Inferior parietal cortex (tissue), 1 donor: ENCODE data around the gene PRR5.
A peak's percentile ranks its signal among the peaks of the same experiment; 100 is the strongest.

Experiments used
- DNase-seq: peaks from one replicate; pipeline ENCODE4 v3.0.0-alpha.2; 2016; ENCODE audit errors: extremely low spot score

Gene PRR5

DNA sequence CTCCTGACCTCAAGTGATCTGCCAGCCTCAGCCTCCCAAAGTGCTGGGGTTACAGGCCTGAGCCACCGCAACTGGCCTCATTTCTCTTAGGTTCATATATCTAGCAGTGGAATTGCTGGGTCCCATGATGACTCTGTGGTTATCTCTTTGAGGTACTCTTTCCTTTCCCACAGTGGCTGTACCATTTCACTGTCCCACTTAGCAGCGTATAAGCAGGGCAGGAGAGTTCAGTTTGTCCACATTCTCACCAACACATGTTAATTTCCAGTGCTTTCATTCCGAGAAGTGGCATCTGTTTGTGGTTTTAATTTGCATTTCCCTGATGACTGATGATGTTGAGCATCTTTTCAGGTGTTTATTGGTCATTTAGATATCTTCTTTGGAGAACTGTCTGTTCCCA lies 16.4 kb downstream of the PRR5 start:
- no peak for DNase-seq

GRCh38 chr22:44719586-44720368 lies 17.8 kb downstream of the PRR5 start:
- DNase-seq = no peak

DNA sequence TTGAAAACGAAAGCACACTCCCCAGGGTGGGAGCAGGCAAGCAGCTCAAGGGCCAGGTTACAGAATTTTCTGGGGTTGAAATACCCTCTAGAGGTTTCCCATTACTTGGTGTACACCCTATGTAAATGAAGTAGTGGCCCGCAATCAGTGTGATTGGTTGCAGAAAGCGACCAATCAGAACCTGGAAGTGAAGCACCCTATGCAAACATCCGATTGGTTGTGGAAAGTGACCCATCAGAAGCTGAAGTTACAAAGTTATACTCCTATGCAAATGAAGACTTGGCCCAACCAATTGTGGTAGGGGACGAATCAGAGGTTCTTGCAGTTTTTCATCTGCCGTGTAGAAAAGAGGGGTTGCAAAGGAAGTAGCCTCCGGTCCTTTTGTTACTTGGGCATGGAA lies 19.2 kb downstream of the PRR5 start:
- DNase-seq = no peak

DNA sequence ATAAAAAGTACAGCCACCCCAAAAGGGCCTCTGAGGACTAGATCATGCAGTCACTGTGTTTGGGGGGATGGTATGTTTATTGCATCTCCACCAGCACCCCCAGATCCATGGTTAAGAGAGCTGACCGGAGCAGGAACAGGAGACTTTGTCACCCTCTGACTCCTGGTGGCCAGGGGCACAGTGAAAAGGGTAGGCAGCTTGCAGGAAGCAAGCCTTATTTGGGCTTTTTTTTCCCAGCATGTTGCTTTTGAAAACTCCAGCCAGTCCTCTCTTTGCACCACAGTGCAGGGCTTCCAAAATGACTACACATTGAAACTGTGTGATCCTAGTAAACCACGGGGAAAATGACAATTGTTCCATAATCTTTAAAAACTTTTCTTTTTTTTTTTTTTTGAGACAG lies 20.6 kb downstream of the PRR5 start:
- DNase-seq = no peak

DNA sequence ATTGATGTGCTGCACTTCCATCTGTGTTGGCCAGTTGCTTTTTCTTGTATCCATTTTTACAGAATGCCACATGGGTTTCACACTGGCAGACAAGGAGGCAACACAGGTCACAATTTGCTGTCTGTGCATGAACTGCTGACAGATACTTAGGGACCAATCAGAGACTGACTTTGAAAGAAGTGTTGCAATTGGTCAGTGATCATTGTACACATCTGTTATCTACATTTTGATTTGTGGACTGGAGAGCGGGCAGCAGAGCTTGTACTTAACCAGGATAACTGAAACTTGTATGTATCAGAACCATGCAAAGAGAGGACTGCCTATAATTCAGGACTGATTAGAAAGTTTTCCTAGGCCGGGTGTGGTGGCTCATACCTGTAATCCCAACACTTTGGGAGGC lies 21.8 kb downstream of the PRR5 start:
- DNase-seq = no peak

- DNase-seq = no peak
Observed at GRCh38 chr22:44724416-44724815, 22.4 kb downstream of the PRR5 start.

- DNase-seq = no peak
Observed at GRCh38 chr22:44724859-44725258, 22.9 kb downstream of the PRR5 start.

- no peak for DNase-seq
Observed at GRCh38 chr22:44726439-44726838, 24.4 kb downstream of the PRR5 start.

- no peak for DNase-seq
Observed at GRCh38 chr22:44727148-44727547, 25.1 kb downstream of the PRR5 start.

DNA sequence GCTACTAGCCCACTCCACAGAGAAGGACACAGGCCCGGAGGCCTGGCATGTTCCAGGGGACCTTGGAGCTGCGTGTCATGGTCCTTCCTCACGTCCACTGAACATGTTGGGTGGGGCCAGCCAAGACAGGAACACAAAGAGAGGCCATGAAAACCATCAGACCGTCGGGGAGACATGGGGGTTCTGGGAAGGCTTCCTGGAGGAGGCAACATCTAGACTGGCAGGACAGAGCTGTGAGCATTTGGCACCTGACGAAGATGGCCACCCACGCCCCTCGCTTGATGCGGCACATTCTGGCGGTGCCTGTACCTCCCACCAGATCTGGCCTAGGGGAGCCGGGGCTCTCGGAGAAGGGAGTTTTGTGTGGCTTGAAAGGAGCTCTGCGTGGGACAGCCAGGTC lies 25.7 kb downstream of the PRR5 start:
- no peak for DNase-seq

GRCh38 chr22:44728761-44729324 lies 26.8 kb downstream of the PRR5 start:
- no peak for DNase-seq

- peak; percentile 60 for DNase-seq
Observed at GRCh38 chr22:44729391-44730021, 27.5 kb downstream of the PRR5 start.

DNA sequence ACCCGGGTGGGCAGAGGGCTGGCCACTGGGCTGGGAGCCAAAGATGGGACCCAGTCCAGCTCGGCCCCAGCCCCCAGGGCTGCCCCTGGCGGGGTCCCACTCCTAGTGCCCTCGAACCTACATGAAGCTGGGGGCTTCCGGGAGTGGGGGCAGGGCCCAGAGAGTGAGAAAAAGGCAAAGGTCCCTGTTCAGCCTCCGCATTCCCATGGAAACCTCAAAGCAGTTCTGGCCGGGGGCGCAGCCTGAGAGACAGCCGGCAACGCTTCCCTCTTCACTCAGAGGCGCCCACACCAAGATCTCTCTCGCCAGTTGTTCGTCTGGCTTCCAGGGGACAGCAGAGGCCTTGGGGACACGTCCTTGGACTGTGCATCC lies 28.0 kb downstream of the PRR5 start:
- DNase-seq = no peak

GRCh38 chr22:44730490-44731356 lies 28.7 kb downstream of the PRR5 start:
- no peak for DNase-seq

- no peak for DNase-seq
Observed at GRCh38 chr22:44731357-44731970, 29.5 kb downstream of the PRR5 start.

DNA sequence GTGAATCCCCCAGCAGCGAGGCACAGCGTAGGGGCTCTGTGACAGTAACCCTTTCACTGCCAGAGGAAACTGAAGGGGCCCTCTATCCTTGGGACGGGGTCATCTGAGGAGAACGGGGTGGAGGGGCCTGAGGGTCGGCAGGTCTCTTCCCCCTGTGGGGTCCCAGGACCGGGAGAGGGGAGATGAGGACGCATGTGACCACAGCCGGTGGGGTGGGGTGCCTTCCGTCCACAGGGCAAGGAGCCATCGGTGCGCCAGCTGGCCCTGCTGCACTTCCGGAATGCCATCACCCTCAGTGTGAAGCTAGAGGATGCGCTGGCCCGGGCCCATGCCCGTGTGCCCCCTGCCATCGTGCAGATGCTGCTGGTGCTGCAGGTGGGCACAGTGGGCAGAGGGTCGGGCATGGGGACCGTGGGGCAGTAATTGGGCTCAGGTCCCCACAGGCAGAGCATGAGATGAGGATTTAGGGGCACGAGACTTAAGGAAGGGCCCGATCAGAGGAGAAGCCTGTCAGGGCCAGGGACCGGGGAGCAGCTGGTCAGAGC lies 30.1 kb downstream of the PRR5 start:
- DNase-seq = no peak

GRCh38 chr22:44732661-44733060 lies 30.7 kb downstream of the PRR5 start:
- no peak for DNase-seq

DNA sequence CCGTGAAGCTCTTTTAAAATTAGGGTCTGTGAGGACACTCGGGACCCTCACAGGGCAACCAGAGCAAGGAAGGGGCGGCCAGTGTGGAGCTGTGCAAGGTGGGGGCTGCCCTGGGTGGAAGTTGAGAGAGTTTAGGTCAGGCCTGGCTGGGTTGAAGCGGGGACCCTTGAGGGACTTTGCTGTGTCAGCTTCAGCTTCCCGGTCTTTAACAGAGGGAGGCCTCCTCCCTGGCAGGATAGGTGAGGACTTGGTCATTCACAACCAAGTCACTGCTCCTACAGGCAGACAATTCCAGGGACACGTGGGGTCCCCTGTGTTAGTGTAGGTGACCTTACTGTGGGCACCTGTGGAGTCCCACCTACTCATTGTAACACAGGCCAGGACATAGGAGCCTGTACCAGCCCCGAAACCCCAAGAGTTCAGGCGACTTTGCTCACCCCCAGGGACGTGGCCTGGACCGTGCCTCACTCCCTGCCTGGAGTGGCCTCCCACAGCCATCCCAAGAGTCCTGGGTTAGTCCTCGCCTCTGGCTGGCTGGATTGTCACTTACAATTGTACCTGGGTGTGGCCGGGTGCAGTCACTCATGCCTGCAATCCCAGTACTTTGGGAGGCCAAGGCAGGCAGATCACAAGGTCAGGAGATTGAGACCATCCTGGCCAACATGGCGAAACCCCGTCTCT lies 31.6 kb downstream of the PRR5 start:
- DNase-seq = no peak

GRCh38 chr22:44734278-44734677 lies 32.3 kb downstream of the PRR5 start:
- no peak for DNase-seq

GRCh38 chr22:44734801-44735517 lies 33.0 kb downstream of the PRR5 start:
- DNase-seq = no peak
